GM12865 (cell line): Measurements from ENCODE around the gene SURF1.

Source experiments
- DNase-seq: peaks from one replicate; pipeline ENCODE4 v3.0.0; 2010; ENCODE audit warnings: low read depth
- H3K4me3 ChIP-seq: 2 replicates; pipeline ENCODE4 v1.5.1; 2011; ENCODE audit warnings: mild to moderate bottlenecking, low read depth, low read length, control low read depth
- TF ChIP-seq, protein P1 (sequence below): IDR thresholded peaks from 2 replicates; pipeline ENCODE4 v1.5.1; 2011; ENCODE audit warnings: low read length, control low read depth, low read depth, inconsistent platforms; ENCODE audit not compliant: insufficient read depth; ENCODE audit errors: missing control alignments

SURF1 gene

GRCh38 chr9:133361507-133362092 is 5.3 kb upstream of the SURF1 start:
- H3K4me3 ChIP-seq = no peak overlapping the region
- TF ChIP-seq, protein P1, sequence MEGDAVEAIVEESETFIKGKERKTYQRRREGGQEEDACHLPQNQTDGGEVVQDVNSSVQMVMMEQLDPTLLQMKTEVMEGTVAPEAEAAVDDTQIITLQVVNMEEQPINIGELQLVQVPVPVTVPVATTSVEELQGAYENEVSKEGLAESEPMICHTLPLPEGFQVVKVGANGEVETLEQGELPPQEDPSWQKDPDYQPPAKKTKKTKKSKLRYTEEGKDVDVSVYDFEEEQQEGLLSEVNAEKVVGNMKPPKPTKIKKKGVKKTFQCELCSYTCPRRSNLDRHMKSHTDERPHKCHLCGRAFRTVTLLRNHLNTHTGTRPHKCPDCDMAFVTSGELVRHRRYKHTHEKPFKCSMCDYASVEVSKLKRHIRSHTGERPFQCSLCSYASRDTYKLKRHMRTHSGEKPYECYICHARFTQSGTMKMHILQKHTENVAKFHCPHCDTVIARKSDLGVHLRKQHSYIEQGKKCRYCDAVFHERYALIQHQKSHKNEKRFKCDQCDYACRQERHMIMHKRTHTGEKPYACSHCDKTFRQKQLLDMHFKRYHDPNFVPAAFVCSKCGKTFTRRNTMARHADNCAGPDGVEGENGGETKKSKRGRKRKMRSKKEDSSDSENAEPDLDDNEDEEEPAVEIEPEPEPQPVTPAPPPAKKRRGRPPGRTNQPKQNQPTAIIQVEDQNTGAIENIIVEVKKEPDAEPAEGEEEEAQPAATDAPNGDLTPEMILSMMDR = no peak
- no peak for DNase-seq

- TF ChIP-seq, protein P1 = no peak
- H3K4me3 ChIP-seq = no peak overlapping the region
- DNase-seq = no peak
Observed at GRCh38 chr9:133360400-133361393, 4.4 kb upstream of the SURF1 start.

DNA sequence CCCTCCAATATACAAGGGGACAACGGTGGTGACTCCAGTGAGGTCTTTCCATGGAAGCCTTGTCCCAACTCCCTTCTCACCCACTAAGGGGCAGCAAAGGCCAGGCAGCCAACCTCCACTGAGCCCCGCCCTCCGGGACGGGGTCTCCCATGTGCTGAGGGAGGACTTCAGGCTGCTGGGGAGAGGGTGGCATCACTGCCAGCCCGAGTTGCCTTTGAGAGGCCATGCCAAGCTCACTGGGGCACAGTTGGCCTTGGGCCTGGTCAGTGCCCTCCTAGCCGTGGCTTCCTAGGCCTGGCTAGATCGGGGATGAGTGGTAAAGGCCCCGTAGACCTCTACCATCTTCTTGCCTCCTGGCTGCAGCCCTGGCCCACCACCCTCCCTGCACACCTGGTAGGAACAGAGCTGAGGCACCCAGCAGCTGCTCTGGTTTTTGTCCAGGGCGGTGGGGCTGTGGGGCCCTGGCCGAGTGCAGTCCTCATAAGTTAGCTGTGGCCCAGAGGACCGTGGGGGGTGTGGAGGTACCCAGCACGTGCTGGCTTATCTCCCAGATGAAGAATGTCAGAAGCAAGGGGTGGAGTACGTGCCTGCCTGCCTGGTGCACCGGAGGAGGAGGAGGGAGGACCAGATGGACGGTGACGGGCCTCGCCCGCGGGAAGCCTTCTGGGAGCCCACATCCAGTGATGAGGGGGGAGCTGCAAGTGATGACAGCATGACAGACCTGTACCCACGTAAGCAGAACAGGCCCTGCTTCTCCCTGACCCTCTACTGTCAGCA is 3.3 kb upstream of the SURF1 start:
- TF ChIP-seq, protein P1 = no peak
- no peak overlapping the region for H3K4me3 ChIP-seq
- no peak for DNase-seq

- no peak for DNase-seq
- no peak overlapping the region for H3K4me3 ChIP-seq
- TF ChIP-seq, protein P1 = no peak
Observed at GRCh38 chr9:133357656-133358055, 1.4 kb upstream of the SURF1 start.

- TF ChIP-seq, protein P1 = no peak
- no peak for DNase-seq
- H3K4me3 ChIP-seq = peak overlapping the region; percentile 76
Observed at GRCh38 chr9:133355881-133356357, 368 bp downstream of the SURF1 start.

GRCh38 chr9:133354766-133355165 is 1.5 kb downstream of the SURF1 start:
- DNase-seq = no peak
- H3K4me3 ChIP-seq = no peak overlapping the region
- TF ChIP-seq, protein P1 = no peak
